PC-9 (cell line): Measurements from ENCODE around the gene EPB41.

Source experiments
- CTCF ChIP-seq: fragments of 200-600 bp; sonication (generic); conservative IDR thresholded peaks from 2 replicates; pipeline ENCODE4 v1.6.1; 2017; ENCODE audit warnings: mixed run types, antibody characterized with exemption, mild to moderate bottlenecking, moderate library complexity
- EZH2 ChIP-seq: fragments of 200-600 bp; sonication (generic); IDR thresholded peaks from 2 replicates; pipeline ENCODE4 v1.8.0; 2017; ENCODE audit warnings: antibody characterized with exemption, low read depth

- TF ChIP-seq CTCF = no peak
- TF ChIP-seq EZH2 = no peak
These were observed 28.2 kb upstream of the EPB41 start for GRCh38 chr1:28885977-28886730.
